HG03097 (cell line): ENCODE data around the gene CTR9.
A peak's percentile ranks its signal among the peaks of the same experiment; 100 is the strongest.

Source experiments
- ATAC-seq: cut with Tn5 transposase; IDR thresholded peaks from one replicate; pipeline ENCODE4 v1.9.1; 2021; ENCODE audit not compliant: unreplicated experiment, low FRiP score

The CTR9 gene

DNA sequence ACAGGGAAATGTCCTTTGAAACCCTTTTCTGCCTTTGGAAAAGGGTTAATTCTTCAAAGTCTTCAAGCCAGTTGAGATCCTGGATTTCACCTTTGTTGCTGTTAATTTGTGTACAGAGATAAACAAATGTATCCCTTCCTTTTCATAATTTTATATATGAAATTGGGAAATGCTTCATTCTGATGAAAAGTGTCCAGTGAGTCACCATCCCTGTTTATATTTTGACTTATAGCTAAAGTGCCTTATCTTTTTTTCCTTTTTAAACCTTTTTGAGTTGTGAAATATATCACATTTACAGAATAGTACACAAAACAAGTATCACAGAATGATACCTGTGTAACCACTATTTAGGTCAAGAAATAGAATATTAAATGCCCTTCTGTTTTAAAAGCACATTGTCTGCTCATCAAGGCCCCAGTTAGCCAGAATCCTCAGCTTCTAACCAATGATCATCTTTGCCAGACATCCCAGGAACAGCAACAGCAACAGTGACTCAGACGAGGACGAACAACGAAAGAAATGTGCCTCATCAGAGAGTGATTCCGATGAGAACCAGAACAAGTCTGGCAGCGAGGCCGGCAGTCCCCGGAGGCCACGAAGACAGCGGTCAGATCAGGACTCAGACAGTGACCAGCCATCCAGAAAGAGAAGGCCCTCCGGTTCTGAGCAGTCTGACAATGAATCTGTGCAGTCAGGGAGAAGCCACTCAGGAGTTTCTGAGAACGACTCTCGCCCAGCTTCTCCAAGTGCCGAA lies 27.3 kb downstream of the CTR9 start:
- ATAC-seq: no peak

GRCh38 chr11:10779086-10779485 lies 28.0 kb downstream of the CTR9 start:
- ATAC-seq: no peak

DNA sequence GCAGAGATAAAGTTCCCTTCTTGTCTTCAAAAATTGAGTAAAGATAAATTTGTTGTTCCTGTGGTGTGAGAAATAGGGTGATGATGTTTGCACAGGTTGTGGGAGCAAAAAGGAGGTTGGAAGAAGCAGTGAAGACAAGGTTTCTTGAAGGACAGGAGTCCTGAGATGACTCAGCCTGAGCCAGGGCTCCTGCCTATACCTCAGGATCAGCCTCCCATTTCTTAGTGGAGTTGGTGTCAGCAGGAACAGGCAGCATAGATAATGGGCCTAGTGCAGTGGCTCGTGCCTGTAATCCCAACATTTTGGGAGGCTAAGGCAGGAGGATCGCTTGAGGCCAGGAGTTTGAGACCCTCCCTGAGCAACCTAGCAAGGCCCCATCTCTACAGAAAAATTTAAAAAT lies 29.0 kb downstream of the CTR9 start:
- no peak for ATAC-seq

GRCh38 chr11:10784232-10785145 lies 33.4 kb downstream of the CTR9 start:
- ATAC-seq: no peak

- ATAC-seq: no peak
Measured at GRCh38 chr11:10785146-10785474, 34.1 kb downstream of the CTR9 start.

GRCh38 chr11:10786451-10786850 lies 35.4 kb downstream of the CTR9 start:
- no peak for ATAC-seq

DNA sequence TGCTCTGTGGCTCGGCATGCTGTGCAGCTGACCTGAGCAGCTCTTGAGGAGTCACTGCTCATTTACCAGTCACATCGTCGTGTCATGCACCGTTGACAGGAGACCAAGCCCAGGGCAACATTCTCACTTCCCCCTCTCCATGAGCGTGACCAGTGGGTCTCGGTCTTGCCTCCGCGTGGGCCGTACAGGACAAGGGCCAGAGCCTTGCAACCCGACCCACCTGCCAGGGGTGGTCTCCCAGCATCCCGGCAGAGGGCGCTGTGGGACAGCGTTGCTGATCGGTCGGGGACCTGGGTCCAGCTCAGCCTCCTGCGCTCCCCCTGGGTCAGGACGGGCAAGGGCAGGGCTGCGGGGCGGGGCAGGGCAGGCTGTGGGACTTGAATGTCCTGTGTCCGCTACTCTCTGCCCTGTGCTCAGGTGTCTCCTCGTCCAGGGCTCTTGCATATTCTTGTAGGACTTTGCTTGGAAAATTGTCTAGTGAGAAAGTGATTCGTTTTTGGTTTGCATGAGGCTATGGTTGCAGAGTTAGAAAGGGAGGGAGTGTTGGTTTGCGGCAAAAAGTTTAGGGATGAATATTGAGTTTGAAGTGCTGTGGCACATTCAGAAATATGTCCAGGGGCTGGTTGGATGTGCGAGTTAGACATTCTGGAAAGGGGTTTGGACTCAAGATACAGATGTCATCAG lies 41.5 kb downstream of the CTR9 start:
- ATAC-seq: peak; percentile 77

DNA sequence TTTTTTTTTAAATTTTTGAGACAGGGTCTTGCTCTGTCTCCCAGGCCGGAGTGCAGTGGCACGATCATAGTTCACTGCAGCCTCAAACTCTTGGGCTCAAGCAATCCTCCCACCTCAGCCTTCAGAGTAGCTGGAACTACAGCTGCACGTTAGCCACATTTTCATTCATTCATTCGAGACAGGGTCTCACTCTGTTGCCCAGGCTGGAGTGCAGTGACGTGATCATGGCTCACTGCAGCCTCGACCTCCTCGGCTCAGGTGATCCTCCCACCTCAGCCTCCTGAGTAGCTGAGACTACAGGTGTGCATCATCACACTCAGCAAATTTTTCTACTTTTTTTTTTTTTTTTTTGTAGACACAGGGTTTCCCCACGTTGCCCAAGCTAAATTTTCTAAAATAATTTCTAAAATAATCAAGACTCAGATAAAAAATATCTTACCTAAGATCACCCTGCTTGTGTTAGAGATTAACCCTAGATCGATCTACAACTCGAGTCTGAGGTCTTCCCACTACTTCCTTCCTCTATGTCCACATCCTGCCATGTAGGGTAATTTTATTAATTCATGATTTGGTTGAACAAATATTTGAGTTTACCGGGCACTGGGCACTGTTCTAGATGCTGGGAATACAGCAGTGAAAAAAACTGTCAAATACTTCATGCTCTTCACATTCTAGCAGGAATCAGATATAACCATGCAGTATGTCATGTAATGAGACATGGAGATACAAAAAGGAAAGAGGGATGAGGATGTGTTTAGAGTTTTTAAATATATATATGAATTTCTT lies 42.6 kb downstream of the CTR9 start:
- ATAC-seq: no peak

DNA sequence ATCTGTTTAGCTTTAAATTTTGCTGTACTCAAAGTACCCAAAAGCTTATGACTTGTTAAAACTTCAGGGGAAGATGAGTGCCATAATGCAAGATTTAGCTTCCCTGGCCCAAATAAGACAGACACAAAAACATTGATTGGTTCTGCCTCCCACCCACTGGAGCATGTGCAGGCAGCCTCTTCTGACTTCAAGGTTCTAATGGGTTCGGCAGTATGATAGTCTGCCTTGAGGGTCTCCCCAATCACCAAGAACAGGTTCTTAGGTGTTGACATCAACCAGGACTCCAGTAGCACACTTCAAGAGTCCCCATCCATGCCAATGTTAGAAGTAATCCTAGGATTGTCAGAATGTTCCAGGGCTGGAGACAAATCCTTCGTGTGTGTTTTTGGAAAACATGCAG lies 45.1 kb downstream of the CTR9 start:
- ATAC-seq: no peak

DNA sequence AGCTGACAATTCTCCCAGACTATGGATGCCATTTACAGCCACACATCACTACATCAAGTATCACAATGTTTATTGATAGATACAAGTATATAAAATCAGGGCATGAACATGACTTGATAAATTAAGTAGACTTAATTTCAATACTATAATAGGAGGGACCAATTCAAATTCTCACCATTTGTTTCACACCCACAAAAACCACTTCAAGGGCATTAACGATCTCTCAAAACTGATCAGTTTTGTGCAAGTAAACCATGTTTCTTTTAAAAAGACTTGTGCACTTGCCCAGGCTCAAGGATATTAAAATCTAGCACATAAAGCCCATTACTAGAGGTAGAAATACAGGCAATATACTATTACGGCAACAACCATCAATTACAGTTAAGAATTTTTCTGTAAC lies 46.0 kb downstream of the CTR9 start:
- no peak for ATAC-seq

DNA sequence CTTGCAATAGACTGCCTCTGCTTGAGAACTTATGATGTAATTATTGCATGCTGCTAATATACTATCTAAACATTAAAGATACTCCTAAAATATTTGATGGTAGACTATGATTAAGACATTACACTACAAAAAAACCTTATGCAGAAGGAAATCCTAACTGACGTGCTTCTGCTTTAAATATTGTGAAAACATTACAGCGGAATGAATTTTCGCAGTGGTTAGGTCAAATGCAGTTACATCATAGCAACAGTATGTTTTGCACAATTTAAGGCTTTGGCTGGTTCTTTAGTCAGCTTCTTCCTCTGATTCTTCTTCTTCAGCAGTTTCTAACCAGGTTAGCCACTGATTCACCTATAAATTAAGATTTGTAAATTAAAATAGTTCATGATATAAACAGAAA lies 46.5 kb downstream of the CTR9 start:
- no peak for ATAC-seq

DNA sequence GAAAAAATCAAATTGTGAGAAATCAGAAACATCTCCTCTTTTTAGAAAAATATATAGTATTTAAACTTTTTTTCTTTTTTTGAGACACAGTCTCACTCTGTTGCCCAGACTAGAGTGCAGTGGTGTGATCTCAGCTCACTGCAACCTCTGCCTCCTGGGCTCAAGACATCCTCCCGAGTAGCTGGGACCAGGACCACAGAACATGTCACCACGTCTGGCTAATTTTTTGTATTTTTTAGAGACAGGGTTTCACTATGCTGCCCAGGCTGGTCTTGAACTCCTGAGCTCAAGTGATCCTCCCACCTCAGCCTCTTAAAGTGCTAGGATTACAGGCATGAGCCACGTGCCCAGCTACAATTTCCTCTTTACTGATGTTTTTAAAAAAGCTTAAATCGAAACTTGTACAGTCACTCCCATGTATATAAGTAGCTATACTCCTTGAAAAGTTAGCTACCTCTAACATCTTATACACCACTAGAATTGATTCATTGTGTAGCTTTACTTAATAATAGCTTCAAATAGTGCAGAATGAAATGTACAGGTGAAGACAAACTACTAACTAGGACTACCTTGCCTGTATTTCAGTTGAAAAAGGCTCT lies 47.4 kb downstream of the CTR9 start:
- ATAC-seq: no peak

- no peak for ATAC-seq
Measured at GRCh38 chr11:10800292-10800691, 49.2 kb downstream of the CTR9 start.

GRCh38 chr11:10803676-10804075 lies 52.6 kb downstream of the CTR9 start:
- no peak for ATAC-seq

- ATAC-seq: no peak
Measured at GRCh38 chr11:10805741-10806140, 54.7 kb downstream of the CTR9 start.

DNA sequence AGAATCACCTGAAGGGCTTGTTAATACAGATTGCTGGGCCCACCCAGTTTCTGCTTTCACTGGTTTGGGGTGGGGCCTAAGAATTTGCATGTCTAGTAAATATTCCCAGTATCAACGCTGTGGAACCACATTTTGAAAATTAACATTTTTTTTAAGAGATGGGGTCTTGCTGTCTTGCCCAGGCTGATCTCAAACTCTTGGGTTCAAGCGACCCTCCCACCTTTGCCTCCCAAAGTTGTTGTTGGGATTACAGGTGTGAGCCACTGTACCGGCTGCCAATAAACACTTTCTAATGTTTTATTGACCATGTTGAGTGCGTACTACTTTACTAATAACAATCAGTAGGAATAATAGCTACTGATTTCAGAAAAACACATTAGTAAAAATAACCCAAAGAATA lies 55.2 kb downstream of the CTR9 start:
- no peak for ATAC-seq

DNA sequence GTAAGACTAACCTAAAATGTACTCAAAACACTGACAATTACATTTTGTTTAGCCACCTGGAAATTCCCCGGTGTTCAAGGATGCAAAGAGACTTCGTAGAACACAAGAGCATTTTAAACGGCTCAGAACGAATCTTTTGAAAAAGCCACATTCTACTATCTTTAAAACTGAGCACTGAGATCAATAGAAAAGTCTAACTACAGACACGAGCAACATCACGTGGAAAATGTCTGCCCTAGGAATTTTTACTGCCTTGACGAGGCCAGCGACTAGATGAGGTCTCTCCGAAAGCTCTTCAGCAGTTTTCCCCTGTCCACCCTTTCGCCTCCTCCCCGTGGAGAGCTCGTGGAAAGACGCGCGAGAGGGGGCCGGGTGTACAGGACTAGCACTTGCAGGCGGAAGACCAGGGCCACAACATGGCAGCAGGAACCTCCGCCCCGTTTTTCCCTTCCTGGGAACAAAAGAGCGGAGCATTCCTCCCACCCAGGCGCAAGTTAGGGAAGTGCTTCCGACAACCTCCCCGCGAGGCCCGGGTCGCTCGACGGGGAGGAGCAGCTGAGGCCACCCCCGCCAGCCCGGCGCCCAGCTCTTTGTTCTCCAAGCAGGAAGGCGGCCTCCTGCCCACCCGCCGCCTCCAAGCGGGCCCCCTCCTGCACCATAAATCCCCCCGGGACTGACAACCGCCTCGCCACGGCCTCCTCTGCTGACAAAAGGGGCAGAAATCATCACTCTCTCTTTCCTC lies 56.6 kb downstream of the CTR9 start:
- ATAC-seq: peak; percentile 9

DNA sequence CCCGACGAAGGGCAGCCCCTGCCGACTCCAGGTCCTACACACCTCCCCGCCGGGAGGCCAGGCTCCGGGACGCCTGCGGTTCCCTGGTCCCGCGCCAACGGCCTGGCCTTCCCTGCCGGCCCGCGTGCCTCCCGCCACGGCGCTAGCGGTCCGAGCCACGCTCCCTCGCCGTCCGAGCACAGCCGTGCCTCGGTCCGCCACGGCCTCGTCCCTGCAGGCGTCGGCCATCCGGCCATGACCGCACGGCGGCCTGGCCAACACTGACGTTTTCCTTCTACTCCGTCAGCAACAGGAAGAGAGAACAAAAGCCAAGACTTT lies 57.1 kb downstream of the CTR9 start:
- ATAC-seq: no peak

GRCh38 chr11:10808553-10809372 lies 57.7 kb downstream of the CTR9 start, which contains the start of gene EIF4G2:
Gene EIF4G2, minus strand, starts transcription at chr11:10808926.
- ATAC-seq: peak; percentile 90
